ENCODE measurements around the gene SUGP2. TPM values are rescaled to one million over a fixed set of nuclear protein-coding genes. Genes with fewer than 3 reads are reported as not detected.

The SUGP2 gene
- total RNA-seq, 1 donor from 2014 or later = 19.8 TPM

DNA sequence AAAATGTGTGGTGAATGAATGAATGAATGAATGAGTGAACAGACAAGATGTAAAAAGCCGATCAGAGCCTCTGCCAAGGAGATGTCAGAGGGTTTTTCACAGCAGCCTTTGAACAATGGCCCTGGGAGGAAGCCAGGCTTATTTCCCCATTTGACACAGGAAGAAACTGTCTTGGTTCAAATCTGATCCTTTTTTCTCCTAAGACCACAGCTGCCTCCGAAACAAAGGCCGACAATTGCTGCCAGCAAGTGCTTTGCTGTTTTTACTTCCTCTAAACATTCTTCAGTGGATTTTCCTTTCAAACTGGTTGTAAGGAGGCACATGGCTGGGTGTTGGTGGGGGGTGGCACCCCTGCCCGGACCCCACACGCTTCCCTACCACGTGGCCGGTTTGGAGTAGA is 48.1 kb downstream of the SUGP2 start:
- H3K9ac ChIP-seq (ENCODE audit: low read depth in 1 of 3, low read length in 3 of 3) = no peak overlapping the region
- H3K9me3 ChIP-seq (ENCODE audit: control insufficient read depth in 3 of 3, low read length in 3 of 3) = no peaks in the 10 kb centered on the region
- no peak overlapping the region for H3K4me3 ChIP-seq (ENCODE audit: low read length in 3 of 3)
- H3K27ac ChIP-seq (ENCODE audit: low read depth, low read length) = no peak overlapping the region
- H3K36me3 ChIP-seq (ENCODE audit: control insufficient read depth in 3 of 3, insufficient read depth in 3 of 3, low read length in 3 of 3) = no peaks in the 10 kb centered on the region
- peaks cover 4 to 18% (median 13%) of the 10 kb centered on the region in 3 donors for H3K27me3 ChIP-seq (ENCODE audit: control insufficient read depth in 3 of 3, insufficient read depth in 3 of 3, low read length in 3 of 3)
- H3K4me1 ChIP-seq (ENCODE audit: control insufficient read depth in 3 of 3, insufficient read depth in 3 of 3, low read length in 3 of 3) = peaks cover 0 to 6% (median 5%) of the 10 kb centered on the region in 3 donors

DNA sequence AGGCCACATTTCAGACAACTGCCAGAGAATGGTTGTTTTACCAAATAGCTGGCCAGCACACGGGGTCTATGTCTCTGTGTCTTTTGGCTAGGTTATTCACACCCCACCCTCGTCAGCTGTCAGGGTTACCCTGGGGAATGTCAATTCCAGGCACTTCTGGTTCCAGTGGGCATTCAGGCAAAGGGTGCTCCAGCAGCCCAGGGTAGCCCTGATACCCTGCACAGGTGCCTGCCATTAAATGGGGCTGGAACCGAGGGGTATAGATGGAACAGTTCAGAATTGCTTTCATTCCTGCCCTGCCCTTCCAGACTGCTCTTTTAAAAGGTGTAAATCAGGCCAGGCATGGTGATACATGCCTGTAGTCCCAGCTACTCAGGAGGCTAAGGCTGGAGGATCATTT is 49.1 kb downstream of the SUGP2 start:
- no peak overlapping the region for H3K27ac ChIP-seq (ENCODE audit: low read depth, low read length)
- H3K4me1 ChIP-seq (ENCODE audit: control insufficient read depth in 3 of 3, insufficient read depth in 3 of 3, low read length in 3 of 3) = peaks cover 0 to 6% (median 5%) of the 10 kb centered on the region in 3 donors

DNA sequence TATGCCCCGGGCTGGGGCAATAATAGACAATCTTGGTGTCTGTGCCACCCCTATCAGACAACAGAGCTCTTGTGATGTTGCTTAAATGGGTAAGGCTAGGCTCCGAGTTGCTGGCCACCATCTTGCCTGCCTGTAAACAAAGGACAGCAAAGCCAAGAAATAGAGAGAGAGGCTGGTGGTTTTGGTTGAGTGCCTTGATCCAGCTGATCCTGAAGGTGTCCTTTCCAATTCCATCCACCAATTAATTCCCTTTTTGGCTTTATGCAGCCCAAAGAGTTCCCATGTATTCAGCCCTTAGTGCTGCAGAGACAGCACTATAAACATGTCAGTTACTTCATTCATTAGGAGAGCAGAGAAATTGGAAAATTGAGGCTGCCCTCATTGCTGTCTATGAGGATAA is 50.6 kb downstream of the SUGP2 start:
- no peak overlapping the region for H3K27ac ChIP-seq (ENCODE audit: low read depth, low read length)
- no peaks in the 10 kb centered on the region for H3K36me3 ChIP-seq (ENCODE audit: control insufficient read depth in 3 of 3, insufficient read depth in 3 of 3, low read length in 3 of 3)
- no peaks in the 10 kb centered on the region for H3K9me3 ChIP-seq (ENCODE audit: control insufficient read depth in 3 of 3, low read length in 3 of 3)
- no peak overlapping the region for H3K4me3 ChIP-seq (ENCODE audit: low read length in 3 of 3)
- H3K27me3 ChIP-seq (ENCODE audit: control insufficient read depth in 3 of 3, insufficient read depth in 3 of 3, low read length in 3 of 3) = peaks cover 4 to 18% (median 13%) of the 10 kb centered on the region in 3 donors
- H3K9ac ChIP-seq (ENCODE audit: low read depth in 1 of 3, low read length in 3 of 3) = no peak overlapping the region
- H3K4me1 ChIP-seq (ENCODE audit: control insufficient read depth in 3 of 3, insufficient read depth in 3 of 3, low read length in 3 of 3) = peaks cover 0 to 6% (median 5%) of the 10 kb centered on the region in 3 donors

More for the DNA sequence above, 49.1 kb downstream of the SUGP2 start:
- Histone ChIP-seq H3K9me3 (ENCODE audit: control insufficient read depth in 3 of 3, low read length in 3 of 3) (no peaks in the 10 kb centered on the region), H3K27me3 (ENCODE audit: control insufficient read depth in 3 of 3, insufficient read depth in 3 of 3, low read length in 3 of 3) (peaks cover 4 to 18% (median 13%) of the 10 kb centered on the region in 3 donors), H3K9ac (ENCODE audit: low read depth in 1 of 3, low read length in 3 of 3) (no peak overlapping the region), H3K36me3 (ENCODE audit: control insufficient read depth in 3 of 3, insufficient read depth in 3 of 3, low read length in 3 of 3) (no peaks in the 10 kb centered on the region), H3K4me3 (ENCODE audit: low read length in 3 of 3) (no peak overlapping the region)

DNA sequence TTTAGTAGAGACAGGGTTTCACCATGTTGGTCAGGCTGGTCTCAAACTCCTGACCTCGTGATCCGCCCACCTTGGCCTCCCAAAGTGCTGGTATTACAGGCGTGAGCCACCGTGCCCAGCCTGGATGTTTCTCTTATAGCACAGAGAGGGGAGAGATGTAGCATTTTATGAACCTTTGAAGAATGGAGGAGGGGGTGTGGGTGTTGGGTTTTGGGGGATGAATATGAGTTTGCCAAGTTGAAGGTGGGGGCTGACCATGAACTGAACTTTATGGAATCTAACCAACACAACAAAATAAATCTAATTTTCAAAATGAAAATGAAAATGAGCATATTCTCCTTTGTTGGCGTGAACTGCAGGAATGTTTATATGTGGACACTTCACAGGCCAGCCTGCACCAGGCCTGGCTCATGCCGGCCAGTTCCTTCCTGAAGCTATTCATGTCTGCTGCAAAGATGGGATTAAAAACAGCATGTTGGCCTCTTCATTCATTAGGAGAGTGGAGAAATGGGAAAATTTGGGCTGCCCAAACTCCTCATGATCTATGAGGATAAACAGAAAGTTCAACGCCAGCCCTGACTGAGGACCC is 52.8 kb downstream of the SUGP2 start:
- Histone ChIP-seq H3K36me3 (ENCODE audit: control insufficient read depth in 3 of 3, insufficient read depth in 3 of 3, low read length in 3 of 3) (no peaks in the 10 kb centered on the region), H3K4me3 (ENCODE audit: low read length in 3 of 3) (no peak overlapping the region), H3K4me1 (ENCODE audit: control insufficient read depth in 3 of 3, insufficient read depth in 3 of 3, low read length in 3 of 3) (no peaks in the 10 kb centered on the region), H3K27ac (ENCODE audit: low read depth, low read length) (no peak overlapping the region), H3K27me3 (ENCODE audit: control insufficient read depth in 3 of 3, insufficient read depth in 3 of 3, low read length in 3 of 3) (peaks cover 4 to 14% (median 13%) of the 10 kb centered on the region in 3 donors), H3K9ac (ENCODE audit: low read depth in 1 of 3, low read length in 3 of 3) (no peak overlapping the region), H3K9me3 (ENCODE audit: control insufficient read depth in 3 of 3, low read length in 3 of 3) (no peaks in the 10 kb centered on the region)

DNA sequence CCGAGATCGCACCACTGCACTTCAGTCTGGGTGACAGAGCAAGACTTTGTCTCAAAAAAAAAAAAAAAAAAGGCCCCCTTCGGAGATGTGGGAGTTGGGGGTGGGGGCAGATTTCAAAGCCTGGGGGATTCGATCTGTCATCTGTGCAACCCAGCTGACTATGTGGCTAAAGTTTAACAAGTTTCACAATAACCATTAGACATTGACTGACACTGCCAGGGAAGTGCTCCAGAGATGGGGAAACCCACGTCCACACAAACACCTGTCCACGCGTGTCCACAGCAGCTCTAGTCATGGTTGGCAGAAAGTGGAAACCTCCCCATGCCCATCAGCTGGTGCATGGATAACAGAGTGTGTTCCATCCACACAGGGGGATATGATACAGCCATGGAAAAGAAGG is 54.7 kb downstream of the SUGP2 start:
- no peaks in the 10 kb centered on the region for H3K9me3 ChIP-seq (ENCODE audit: control insufficient read depth in 3 of 3, low read length in 3 of 3)
- H3K4me1 ChIP-seq (ENCODE audit: control insufficient read depth in 3 of 3, insufficient read depth in 3 of 3, low read length in 3 of 3) = no peaks in the 10 kb centered on the region
- no peak overlapping the region for H3K27ac ChIP-seq (ENCODE audit: low read depth, low read length)
- H3K36me3 ChIP-seq (ENCODE audit: control insufficient read depth in 3 of 3, insufficient read depth in 3 of 3, low read length in 3 of 3) = no peaks in the 10 kb centered on the region
- peaks cover 0 to 7% (median 3%) of the 10 kb centered on the region in 3 donors for H3K27me3 ChIP-seq (ENCODE audit: control insufficient read depth in 3 of 3, insufficient read depth in 3 of 3, low read length in 3 of 3)
- no peak overlapping the region for H3K9ac ChIP-seq (ENCODE audit: low read depth in 1 of 3, low read length in 3 of 3)
- H3K4me3 ChIP-seq (ENCODE audit: low read length in 3 of 3) = no peak overlapping the region

DNA sequence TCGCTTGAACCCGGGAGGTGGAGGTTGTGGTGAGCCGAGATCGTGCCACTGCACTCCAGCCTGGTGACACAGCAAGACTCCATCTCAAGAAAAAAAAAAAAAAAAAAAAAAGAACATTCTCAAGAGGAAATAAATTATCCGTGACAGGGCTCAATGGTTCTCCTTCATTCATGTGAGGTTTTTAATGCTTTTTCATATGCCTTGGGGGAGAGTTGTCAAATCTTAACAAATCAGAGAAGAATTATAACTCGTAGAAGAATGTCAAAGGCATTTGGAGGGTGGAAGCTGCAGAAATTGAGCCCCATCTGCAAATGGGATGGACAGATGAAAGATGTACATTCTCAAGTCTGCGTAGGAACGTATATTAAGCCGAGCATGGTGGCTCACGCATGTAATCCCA is 57.4 kb downstream of the SUGP2 start:
- Histone ChIP-seq H3K36me3 (ENCODE audit: control insufficient read depth in 3 of 3, insufficient read depth in 3 of 3, low read length in 3 of 3) (no peaks in the 10 kb centered on the region), H3K9ac (ENCODE audit: low read depth in 1 of 3, low read length in 3 of 3) (no peak overlapping the region), H3K27ac (ENCODE audit: low read depth, low read length) (no peak overlapping the region), H3K27me3 (ENCODE audit: control insufficient read depth in 3 of 3, insufficient read depth in 3 of 3, low read length in 3 of 3) (no peaks in the 10 kb centered on the region), H3K4me3 (ENCODE audit: low read length in 3 of 3) (no peak overlapping the region), H3K9me3 (ENCODE audit: control insufficient read depth in 3 of 3, low read length in 3 of 3) (no peaks in the 10 kb centered on the region), H3K4me1 (ENCODE audit: control insufficient read depth in 3 of 3, insufficient read depth in 3 of 3, low read length in 3 of 3) (peaks cover 0 to 2% (median 0%) of the 10 kb centered on the region in 3 donors)

DNA sequence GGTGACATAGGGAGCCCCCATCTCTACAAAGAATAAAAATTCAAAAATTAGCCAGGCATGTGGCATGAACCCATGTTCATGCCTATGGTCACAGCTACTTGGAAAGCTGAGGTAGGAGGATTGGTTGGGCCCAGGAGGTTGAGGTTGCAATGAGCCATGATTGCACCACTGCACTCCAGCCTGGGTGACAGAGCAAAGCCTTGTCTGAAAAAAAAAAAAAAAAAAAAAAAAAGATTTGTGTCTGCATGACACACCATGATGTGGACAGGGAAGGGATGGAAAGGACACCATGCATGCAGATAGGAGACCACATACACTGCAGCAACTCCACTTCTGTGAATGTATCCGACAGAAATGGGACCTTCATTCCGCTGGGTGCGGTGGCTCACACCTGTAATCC is 58.3 kb downstream of the SUGP2 start:
- H3K27me3 ChIP-seq (ENCODE audit: control insufficient read depth in 3 of 3, insufficient read depth in 3 of 3, low read length in 3 of 3) = no peaks in the 10 kb centered on the region
- H3K4me3 ChIP-seq (ENCODE audit: low read length in 3 of 3) = no peak overlapping the region
- H3K9me3 ChIP-seq (ENCODE audit: control insufficient read depth in 3 of 3, low read length in 3 of 3) = no peaks in the 10 kb centered on the region
- no peaks in the 10 kb centered on the region for H3K36me3 ChIP-seq (ENCODE audit: control insufficient read depth in 3 of 3, insufficient read depth in 3 of 3, low read length in 3 of 3)
- no peak overlapping the region for H3K27ac ChIP-seq (ENCODE audit: low read depth, low read length)
- no peak overlapping the region for H3K9ac ChIP-seq (ENCODE audit: low read depth in 1 of 3, low read length in 3 of 3)
- peaks cover 0 to 2% (median 0%) of the 10 kb centered on the region in 3 donors for H3K4me1 ChIP-seq (ENCODE audit: control insufficient read depth in 3 of 3, insufficient read depth in 3 of 3, low read length in 3 of 3)

DNA sequence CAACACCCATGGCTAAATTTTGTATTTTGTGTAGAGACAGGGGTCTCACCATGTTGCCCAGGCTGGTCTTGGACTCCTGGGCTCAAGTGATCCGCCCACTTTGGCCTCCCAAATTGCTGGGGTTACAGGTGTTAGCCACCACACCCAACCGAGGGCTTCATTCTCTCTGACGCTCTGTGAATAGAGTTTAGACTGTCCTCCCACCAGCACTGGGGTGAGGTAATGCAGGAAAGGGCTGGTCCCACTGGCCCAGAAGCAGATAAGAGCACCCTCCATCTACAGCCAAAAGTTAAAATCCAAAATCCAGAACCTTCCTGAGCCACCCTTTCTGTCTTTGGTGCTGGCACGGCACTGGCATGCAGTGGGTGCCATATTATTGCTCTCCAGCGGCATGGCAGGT is 60.5 kb downstream of the SUGP2 start:
- no peaks in the 10 kb centered on the region for H3K27me3 ChIP-seq (ENCODE audit: control insufficient read depth in 3 of 3, insufficient read depth in 3 of 3, low read length in 3 of 3)
- H3K4me3 ChIP-seq (ENCODE audit: low read length in 3 of 3) = no peak overlapping the region
- no peaks in the 10 kb centered on the region for H3K36me3 ChIP-seq (ENCODE audit: control insufficient read depth in 3 of 3, insufficient read depth in 3 of 3, low read length in 3 of 3)
- no peak overlapping the region for H3K9ac ChIP-seq (ENCODE audit: low read depth in 1 of 3, low read length in 3 of 3)
- H3K4me1 ChIP-seq (ENCODE audit: control insufficient read depth in 3 of 3, insufficient read depth in 3 of 3, low read length in 3 of 3) = peaks cover 0 to 2% (median 0%) of the 10 kb centered on the region in 3 donors
- no peaks in the 10 kb centered on the region for H3K9me3 ChIP-seq (ENCODE audit: control insufficient read depth in 3 of 3, low read length in 3 of 3)
- no peak overlapping the region for H3K27ac ChIP-seq (ENCODE audit: low read depth, low read length)

DNA sequence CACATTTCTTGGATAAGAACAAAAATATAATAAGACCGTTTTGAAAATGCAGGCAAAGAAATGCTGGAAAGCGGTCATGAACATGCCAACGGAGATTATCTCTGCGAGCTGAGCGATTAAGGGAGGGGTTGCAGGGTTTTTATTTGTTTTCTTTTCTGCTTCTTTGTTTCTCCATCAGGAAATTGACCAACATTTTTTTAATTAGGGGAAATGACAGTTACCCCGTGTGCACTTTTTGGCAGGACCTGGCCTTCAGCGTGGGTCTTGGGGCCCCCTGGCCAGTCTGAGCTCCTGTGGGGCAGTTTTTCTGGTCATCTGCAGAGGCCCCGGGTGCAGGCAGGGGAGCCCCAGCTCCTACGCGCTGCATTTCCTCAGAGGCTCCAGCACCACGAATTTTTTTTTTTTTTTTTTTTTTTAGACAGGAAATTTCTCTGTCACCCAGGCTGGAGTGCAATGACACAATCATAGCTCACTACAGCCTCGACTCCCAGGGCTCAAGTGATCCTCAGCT is 61.0 kb downstream of the SUGP2 start:
- H3K4me1 ChIP-seq (ENCODE audit: control insufficient read depth in 3 of 3, insufficient read depth in 3 of 3, low read length in 3 of 3) = peaks cover 2 to 5% (median 3%) of the 10 kb centered on the region in 3 donors
- H3K9me3 ChIP-seq (ENCODE audit: control insufficient read depth in 3 of 3, low read length in 3 of 3) = no peaks in the 10 kb centered on the region
- H3K27ac ChIP-seq (ENCODE audit: low read depth, low read length) = no peak overlapping the region
- no peak overlapping the region for H3K9ac ChIP-seq (ENCODE audit: low read depth in 1 of 3, low read length in 3 of 3)
- no peak overlapping the region for H3K4me3 ChIP-seq (ENCODE audit: low read length in 3 of 3)
- no peaks in the 10 kb centered on the region for H3K36me3 ChIP-seq (ENCODE audit: control insufficient read depth in 3 of 3, insufficient read depth in 3 of 3, low read length in 3 of 3)
- no peaks in the 10 kb centered on the region for H3K27me3 ChIP-seq (ENCODE audit: control insufficient read depth in 3 of 3, insufficient read depth in 3 of 3, low read length in 3 of 3)

DNA sequence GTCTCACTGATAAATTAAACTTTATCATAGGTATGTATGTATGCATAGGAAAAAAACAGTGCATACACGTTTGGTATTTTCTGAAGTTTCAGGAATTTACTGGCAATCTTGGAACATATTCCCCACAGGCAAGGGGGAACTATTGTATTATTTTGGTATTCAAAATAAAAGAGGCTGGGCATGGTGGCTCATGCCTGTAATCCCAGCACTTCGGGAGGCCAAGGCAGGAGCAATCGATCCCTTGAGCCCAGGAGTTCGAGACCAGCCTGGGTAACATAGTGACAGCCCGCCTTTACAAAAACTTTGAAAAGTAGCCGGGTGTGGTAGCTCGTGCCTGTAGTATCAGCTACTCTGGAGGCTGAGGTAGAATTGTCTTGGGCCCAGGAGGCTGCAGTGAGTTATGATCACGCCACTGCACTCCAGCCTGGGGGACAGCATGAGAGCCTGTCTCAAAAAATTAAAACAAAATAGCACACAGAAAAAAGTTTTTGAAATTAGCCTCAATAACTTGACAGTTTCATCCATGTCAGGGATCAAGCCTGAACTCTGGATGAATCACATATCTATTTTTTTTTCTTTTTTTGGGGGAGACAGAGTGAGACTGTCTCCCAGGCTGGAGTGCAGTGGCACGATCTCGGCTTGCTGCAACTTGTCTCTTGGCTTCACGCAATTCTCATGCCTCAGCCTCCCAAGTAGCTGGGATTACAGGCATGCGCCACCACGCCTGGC is 63.2 kb downstream of the SUGP2 start:
- H3K4me1 ChIP-seq (ENCODE audit: control insufficient read depth in 3 of 3, insufficient read depth in 3 of 3, low read length in 3 of 3) = peaks cover 3 to 6% (median 3%) of the 10 kb centered on the region in 3 donors
- no peak overlapping the region for H3K4me3 ChIP-seq (ENCODE audit: low read length in 3 of 3)
- no peaks in the 10 kb centered on the region for H3K27me3 ChIP-seq (ENCODE audit: control insufficient read depth in 3 of 3, insufficient read depth in 3 of 3, low read length in 3 of 3)
- no peaks in the 10 kb centered on the region for H3K36me3 ChIP-seq (ENCODE audit: control insufficient read depth in 3 of 3, insufficient read depth in 3 of 3, low read length in 3 of 3)
- H3K27ac ChIP-seq (ENCODE audit: low read depth, low read length) = no peak overlapping the region
- H3K9me3 ChIP-seq (ENCODE audit: control insufficient read depth in 3 of 3, low read length in 3 of 3) = no peaks in the 10 kb centered on the region
- no peak overlapping the region for H3K9ac ChIP-seq (ENCODE audit: low read depth in 1 of 3, low read length in 3 of 3)

Measured in skeletal muscle tissue (tissue), 4 donors.